Head of caudate nucleus (tissue), 42 donors: Measurements from ENCODE around the gene ZG16.

ENCODE experiments used
- DNase-seq, 42 donors: peaks; one replicate each; pipeline versions ENCODE4 v3.0.0 to v3.0.0-alpha.2; 2020 to 2021; ENCODE audit warnings: mixed read lengths in 7 of 42
- intact Hi-C: fragments of 100-400 bp; cut with DNase I; formaldehyde crosslinking; loops from one replicate; pipeline ENCODE4 v1.15.0; 2022

The ZG16 gene

GRCh38 chr16:29814592-29814991, 36.5 kb downstream of the ZG16 start:
- DNase-seq = peak in 1 of 42 donors; percentile 21
- intact Hi-C loops = loop anchor here (10.0 kb wide), 2 partner anchors 110 to 180 kb away; partner anchors contain the start of genes HIRIP3, INO80E and KCTD13

- intact Hi-C loops = loop anchor here (10.0 kb wide), 2 partner anchors 110 to 180 kb away; partner anchors contain the start of genes HIRIP3, INO80E and KCTD13
- peak in 24 of 42 donors; percentile 25 to 69 (median 58) for DNase-seq
These were observed 37.1 kb downstream of the ZG16 start for GRCh38 chr16:29815032-29815721.

DNA sequence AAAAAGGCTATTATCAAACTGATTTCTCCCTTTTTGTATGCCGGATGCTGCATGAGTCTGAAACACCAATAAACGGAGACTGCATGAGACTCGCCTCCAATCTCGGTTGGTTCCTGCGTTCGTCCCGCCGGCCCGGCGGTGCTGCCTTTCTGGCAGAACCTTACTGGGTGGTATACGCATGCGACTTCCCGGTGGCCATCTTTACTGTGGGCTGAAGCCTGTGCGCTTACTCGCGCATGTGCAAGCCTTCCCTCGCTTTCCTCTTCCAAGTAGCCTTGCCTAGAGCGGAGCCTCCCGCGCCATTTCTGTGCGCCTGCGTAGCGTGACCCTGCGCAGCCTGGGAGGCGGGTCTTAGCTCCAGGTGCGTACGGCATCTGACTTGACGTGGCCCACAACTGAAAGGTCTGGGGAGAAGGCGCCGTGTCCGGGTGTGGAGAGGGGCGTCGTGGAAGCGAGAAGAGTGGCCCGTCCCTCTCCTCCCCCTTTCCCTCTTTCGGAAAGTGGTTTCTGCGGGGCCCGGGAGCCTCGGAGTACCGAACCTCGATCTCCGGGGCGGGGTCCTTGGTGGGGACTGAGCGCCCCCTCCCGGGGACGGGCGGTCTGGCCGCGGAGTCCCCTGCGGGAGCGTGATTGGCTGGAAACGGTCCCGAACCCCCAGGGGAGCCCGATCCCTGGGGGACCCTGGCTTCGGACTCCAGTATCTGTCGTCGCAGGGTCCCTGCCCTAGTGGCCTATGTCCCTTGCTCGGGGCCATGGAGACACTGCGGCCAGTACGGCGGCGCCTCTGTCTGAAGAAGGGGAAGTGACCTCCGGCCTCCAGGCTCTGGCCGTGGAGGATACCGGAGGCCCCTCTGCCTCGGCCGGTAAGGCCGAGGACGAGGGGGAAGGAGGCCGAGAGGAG, 38.0 kb downstream of the ZG16 start, which contains the start of gene PAGR1:
PAGR1 (plus strand) TSS at position 360 of the 901 bp plus-strand sequence; CDS start at position 734, 374 bp downstream.
- peak; percentile 92 to 99 (median 98) for DNase-seq
- intact Hi-C loops = loop anchor here (10.0 kb wide), 2 partner anchors 109 to 179 kb away; partner anchors contain the start of genes HIRIP3, INO80E and KCTD13

DNA sequence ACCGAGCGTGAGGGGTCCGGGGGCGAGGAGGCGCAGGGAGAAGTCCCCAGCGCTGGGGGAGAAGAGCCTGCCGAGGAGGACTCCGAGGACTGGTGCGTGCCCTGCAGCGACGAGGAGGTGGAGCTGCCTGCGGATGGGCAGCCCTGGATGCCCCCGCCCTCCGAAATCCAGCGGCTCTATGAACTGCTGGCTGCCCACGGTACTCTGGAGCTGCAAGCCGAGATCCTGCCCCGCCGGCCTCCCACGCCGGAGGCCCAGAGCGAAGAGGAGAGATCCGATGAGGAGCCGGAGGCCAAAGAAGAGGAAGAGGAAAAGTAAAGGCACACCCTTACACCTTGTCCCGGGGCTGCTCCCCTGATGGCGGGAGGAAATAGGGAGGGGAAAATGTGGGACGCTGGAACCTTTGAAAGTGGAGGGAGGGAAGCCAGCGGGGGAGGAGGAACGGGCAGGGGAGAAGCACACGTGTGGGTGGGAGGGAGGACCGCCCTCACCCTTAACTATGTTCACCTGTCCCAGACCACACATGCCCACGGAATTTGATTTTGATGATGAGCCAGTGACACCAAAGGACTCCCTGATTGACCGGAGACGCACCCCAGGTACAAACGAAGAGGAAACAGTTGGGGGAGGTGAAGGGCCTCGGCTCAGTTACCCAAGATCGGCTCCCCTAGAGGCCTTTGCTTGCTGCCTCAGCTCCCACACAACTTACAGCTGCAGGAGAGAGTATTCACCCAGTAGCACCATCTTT, 38.8 kb downstream of the ZG16 start:
- peak in 36 of 42 donors; percentile 32 to 74 (median 54) for DNase-seq
- intact Hi-C loops = loop anchor here (10.0 kb wide), 2 partner anchors 108 to 178 kb away; partner anchors contain the start of genes HIRIP3, INO80E and KCTD13

GRCh38 chr16:29818082-29818481, 40.0 kb downstream of the ZG16 start:
- intact Hi-C loops = loop anchor here (10.0 kb wide), 2 partner anchors 107 to 177 kb away; partner anchors contain the start of genes HIRIP3, INO80E and KCTD13
- DNase-seq = no peak

DNA sequence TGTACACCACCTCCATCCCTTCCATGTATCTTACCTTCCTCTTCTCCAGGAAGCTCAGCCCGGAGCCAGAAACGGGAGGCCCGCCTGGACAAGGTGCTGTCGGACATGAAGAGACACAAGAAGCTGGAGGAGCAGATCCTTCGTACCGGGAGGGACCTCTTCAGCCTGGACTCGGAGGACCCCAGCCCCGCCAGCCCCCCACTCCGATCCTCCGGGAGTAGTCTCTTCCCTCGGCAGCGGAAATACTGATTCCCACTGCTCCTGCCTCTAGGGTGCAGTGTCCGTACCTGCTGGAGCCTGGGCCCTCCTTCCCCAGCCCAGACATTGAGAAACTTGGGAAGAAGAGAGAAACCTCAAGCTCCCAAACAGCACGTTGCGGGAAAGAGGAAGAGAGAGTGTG, 41.5 kb downstream of the ZG16 start:
- no peak for DNase-seq

DNA sequence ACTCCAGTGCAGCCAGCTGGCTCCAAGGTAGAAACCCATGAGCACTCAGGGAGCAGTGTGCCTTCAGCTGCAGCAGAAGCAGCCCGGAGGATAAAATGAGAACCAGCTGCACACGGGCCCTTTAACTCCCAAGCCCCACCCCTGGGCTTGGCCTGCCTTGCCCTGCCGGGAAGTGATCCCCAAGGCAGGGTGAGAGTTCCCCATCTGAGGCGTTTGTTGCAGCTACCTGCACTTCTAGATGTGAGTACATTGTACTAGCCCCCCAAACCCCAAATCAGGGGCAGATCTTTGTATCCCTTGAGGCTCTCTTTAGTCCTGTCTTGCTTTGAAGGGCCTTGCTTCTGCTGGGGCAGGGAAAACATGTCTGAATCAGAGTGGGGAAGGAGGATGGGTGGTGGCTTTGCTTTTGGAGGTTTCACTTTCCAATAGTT, 42.2 kb downstream of the ZG16 start, which contains the start of gene MVP:
MVP (plus strand) TSS at position 192 of the 431 bp plus-strand sequence. CDS start 10,088 bp downstream, outside the sequence.
- intact Hi-C loops = loop anchor here (5.0 kb wide), 1 partner anchor 42 kb away; the partner anchor contains the start of gene CDIPT
- peak in 38 of 42 donors; percentile 37 to 86 (median 67) for DNase-seq

More for the DNA sequence above, 41.5 kb downstream of the ZG16 start:
- intact Hi-C loops = loop anchor here (10.0 kb wide), 2 partner anchors 105 to 175 kb away; partner anchors contain the start of genes HIRIP3, INO80E and KCTD13

DNA sequence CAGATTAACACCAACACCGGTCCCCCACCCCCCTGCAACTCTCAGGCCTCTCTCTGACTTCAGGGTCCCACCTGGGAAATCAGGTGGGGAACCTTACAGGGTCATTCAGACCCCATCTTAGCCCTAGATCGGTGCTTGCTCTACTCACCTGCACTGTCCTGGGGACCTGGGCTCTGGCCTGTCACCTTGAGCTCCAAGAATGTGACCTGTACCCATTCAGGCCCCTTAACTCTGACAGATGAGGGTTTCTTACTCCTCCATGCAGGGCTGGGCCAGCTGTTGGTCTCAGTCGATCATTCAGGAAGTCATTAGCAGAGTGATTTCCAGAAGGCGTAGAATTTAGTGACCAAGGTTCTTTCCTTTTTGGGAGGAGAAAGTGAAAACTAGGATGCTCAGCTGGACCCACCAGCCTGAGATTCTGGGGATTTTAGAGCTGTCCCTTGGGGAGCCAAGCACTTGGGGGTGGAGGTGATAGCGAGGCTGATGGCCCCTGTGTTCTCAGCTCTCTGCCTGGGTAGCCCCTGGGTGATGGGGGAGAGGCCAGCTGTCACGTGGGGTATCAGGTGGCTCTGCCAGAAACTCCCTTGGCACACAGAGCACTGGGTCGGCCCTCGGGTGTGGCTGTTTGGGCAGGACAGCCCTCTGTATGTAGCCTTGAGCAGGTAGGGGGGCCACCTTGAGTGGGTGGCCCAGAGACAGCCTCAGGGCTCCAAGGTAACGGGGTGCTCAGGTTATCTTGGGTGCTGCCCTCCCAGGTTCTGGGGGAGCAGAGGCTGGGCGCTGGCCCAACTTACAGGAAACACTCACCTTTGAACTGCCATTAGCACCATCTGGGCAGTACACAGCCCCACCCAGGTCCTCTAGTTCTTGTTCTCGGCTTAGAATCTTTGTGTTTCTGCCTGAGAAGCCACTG, 42.9 kb downstream of the ZG16 start:
- peak in 5 of 42 donors; percentile 10 to 64 (median 43) for DNase-seq
- intact Hi-C loops = loop anchor here (5.0 kb wide), 1 partner anchor 41 kb away; the partner anchor contains the start of gene CDIPT

- peak in 1 of 42 donors; percentile 46 for DNase-seq
- intact Hi-C loops = loop anchor here (5.0 kb wide), 1 partner anchor 41 kb away; the partner anchor contains the start of gene CDIPT
These were observed 43.6 kb downstream of the ZG16 start for GRCh38 chr16:29821643-29822115.

- no peak for DNase-seq
- intact Hi-C loops = loop anchor here (5.0 kb wide), 1 partner anchor 38 kb away; the partner anchor contains the start of gene CDIPT
These were observed 46.6 kb downstream of the ZG16 start for GRCh38 chr16:29824589-29825144.

DNA sequence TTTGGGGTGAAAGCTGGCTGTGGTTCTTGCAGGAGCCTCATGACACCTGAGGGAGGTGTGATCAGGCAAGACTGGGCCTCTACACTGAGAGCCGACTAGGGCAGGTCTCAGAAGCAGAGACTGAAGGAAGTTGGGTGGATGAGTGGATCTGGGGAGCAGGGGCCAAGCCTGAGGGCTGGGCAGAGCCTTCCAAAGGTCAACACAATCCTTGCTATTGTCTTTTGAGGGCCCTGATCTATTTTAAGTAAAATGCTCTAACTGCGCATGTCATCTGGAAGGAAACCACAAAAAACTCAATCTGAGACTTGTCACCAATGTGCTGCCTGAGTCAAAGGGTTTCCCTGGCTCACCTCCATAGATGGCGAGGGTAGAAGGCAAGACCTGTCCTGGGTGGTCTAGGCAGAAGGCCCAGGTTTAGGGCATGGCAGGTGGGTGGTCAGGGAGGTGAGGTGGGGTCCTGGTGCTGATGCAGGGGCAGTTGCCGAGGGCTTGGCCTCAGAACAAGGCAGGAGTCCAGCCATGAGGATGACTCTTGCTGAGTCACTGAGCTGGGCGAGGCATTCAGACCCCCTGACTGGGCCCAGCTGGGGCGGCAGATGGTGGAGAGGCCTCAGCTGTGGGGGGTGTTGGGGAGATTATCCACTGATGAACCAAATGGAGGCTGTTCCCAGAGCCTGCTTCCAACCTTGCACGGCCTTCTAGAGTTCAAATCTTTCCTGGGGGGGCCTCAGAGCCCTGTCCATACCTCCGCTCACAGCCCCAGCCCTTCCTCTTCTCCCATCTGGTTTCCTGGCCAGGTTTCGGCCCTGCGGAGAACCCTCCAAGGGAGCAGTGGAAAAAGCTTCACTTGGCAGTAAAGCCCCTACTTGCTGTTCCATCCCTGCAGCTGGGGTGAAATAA, 47.3 kb downstream of the ZG16 start:
- peak in 32 of 42 donors; percentile 23 to 93 (median 68) for DNase-seq
- intact Hi-C loops = no loop called here

- intact Hi-C loops = no loop called here
- no peak for DNase-seq
These were observed 48.3 kb downstream of the ZG16 start for GRCh38 chr16:29826342-29826695.

- no peak for DNase-seq
- intact Hi-C loops = no loop called here
These were observed 52.7 kb downstream of the ZG16 start for GRCh38 chr16:29830774-29831173.

DNA sequence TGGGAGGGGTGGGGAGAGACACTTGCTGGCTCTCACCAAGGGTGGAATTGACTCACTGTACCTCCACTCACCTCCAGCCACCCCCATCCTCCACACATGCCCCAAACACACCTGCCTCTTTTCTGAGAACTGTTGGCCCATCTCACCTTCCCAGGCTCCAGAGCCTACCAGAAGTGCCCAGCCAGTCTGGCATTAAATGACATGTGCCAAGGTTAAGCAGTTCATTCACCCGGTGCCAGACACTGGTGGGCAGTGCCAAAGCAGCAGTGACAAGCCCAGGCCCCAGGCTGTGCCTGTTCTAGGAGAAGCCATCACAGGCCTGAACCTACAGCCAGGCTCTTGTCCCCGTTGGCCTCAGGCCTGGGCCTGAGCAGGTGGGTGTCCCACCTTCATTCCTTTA, 53.4 kb downstream of the ZG16 start:
- DNase-seq = no peak
- intact Hi-C loops = no loop called here
